Upper lobe of right lung (tissue), 1 donor: Measurements from ENCODE around the gene MALAT1. TPM values are rescaled to one million over a fixed set of nuclear protein-coding genes. Genes with fewer than 3 reads are reported as not detected.

Experiments used
- ATAC-seq: fragments of 200-7000 bp; cut with Tn5 transposase; one replicate; pipeline ENCODE4 v1.9.1; 2020; ENCODE audit warnings: mild to moderate bottlenecking, moderate library complexity
- DNase-seq: peaks from one replicate; pipeline ENCODE4 v3.0.0-alpha.2; 2020
- H3K27ac ChIP-seq: fragments of 200-600 bp; one replicate; pipeline ENCODE4 v1.8.0; 2022
- H3K27me3 ChIP-seq: fragments of 200-600 bp; one replicate; pipeline ENCODE4 v1.8.0; 2022; ENCODE audit warnings: mild to moderate bottlenecking
- H3K36me3 ChIP-seq: fragments of 200-600 bp; one replicate; pipeline ENCODE4 v1.8.0; 2022
- H3K4me1 ChIP-seq: fragments of 200-600 bp; one replicate; pipeline ENCODE4 v1.8.0; 2022
- H3K4me3 ChIP-seq: fragments of 200-600 bp; one replicate; pipeline ENCODE4 v1.8.0; 2022; ENCODE audit warnings: mild to moderate bottlenecking
- H3K9me3 ChIP-seq: fragments of 200-600 bp; one replicate; pipeline ENCODE4 v1.8.0; 2022
- intact Hi-C: fragments of 100-400 bp; cut with DNase I; formaldehyde crosslinking; loops from one replicate; pipeline ENCODE4 v1.11.0; 2022
- total RNA-seq: library from RNA; stranded (reverse); fragmentation: NEBNext Ultra II Directional; extraction: Animal tissue kit (Norgen Biotek cat#: 25700); gene quantifications from one replicate; pipeline ENCODE4 v1.2.1, GENCODE V29; 2021
- TF ChIP-seq, protein P1 (sequence below): fragments of 200-600 bp; IDR thresholded peaks from one replicate; pipeline ENCODE4 v1.8.0; 2022; ENCODE audit warnings: antibody characterized with exemption
- donor health status: DM: no; HTN: yes; CAD: no; lungs with severe emphysema.

The MALAT1 gene
- total RNA-seq, 1 donor from 2014 or later: 11,917 TPM

DNA sequence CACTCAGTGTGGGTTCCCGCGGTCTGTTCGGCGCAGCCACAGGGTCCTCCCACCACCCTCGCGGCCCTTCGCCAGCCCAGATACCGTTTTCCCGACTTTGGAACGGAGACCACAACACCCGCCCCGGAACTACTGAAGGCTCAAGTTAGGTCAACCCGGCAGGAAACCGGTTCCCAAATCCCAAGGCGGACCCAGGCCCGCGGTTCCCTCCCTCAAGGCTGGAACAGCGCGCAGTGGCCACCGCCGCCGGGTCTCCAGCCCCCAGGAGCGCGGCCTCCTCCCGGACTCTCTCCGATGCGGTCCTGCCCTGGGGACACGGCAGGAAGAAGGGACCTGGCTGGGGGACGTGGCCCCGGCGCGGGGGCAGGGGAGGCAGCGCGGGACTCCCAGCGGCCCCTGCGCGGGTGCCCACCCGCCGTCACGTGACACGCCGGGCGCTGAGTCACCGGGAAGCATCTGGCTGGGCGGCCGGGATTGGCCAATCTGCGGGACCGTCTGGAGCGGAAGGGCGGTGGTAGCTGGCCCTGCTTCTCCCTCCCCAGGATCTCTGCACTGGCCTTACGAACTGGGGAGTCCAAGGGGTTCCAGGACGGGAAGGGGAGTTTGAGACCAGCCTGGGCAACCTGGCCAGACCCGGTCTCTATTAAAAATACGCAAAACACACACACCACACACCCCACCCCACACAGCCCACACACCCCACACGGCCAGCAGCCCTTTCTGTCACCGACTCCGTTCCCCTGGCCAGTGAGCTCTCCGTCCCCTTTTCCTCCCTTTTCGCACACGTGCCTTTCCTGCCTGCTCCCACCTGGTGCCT is 21.5 kb upstream of the MALAT1 start:
- H3K9me3 ChIP-seq: no peaks in the 10 kb centered on the region
- ATAC-seq (peak; percentile 96), DNase-seq (peak; percentile 99)
- H3K27ac ChIP-seq: peak overlapping the region; percentile 99
- intact Hi-C loops: no loop called here
- H3K27me3 ChIP-seq: no peaks in the 10 kb centered on the region
- H3K36me3 ChIP-seq: no peaks in the 10 kb centered on the region
- TF ChIP-seq, protein P1, sequence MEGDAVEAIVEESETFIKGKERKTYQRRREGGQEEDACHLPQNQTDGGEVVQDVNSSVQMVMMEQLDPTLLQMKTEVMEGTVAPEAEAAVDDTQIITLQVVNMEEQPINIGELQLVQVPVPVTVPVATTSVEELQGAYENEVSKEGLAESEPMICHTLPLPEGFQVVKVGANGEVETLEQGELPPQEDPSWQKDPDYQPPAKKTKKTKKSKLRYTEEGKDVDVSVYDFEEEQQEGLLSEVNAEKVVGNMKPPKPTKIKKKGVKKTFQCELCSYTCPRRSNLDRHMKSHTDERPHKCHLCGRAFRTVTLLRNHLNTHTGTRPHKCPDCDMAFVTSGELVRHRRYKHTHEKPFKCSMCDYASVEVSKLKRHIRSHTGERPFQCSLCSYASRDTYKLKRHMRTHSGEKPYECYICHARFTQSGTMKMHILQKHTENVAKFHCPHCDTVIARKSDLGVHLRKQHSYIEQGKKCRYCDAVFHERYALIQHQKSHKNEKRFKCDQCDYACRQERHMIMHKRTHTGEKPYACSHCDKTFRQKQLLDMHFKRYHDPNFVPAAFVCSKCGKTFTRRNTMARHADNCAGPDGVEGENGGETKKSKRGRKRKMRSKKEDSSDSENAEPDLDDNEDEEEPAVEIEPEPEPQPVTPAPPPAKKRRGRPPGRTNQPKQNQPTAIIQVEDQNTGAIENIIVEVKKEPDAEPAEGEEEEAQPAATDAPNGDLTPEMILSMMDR: no peak
- H3K4me3 ChIP-seq: peak overlapping the region; percentile 73
- peaks cover 47% of the 10 kb centered on the region for H3K4me1 ChIP-seq

DNA sequence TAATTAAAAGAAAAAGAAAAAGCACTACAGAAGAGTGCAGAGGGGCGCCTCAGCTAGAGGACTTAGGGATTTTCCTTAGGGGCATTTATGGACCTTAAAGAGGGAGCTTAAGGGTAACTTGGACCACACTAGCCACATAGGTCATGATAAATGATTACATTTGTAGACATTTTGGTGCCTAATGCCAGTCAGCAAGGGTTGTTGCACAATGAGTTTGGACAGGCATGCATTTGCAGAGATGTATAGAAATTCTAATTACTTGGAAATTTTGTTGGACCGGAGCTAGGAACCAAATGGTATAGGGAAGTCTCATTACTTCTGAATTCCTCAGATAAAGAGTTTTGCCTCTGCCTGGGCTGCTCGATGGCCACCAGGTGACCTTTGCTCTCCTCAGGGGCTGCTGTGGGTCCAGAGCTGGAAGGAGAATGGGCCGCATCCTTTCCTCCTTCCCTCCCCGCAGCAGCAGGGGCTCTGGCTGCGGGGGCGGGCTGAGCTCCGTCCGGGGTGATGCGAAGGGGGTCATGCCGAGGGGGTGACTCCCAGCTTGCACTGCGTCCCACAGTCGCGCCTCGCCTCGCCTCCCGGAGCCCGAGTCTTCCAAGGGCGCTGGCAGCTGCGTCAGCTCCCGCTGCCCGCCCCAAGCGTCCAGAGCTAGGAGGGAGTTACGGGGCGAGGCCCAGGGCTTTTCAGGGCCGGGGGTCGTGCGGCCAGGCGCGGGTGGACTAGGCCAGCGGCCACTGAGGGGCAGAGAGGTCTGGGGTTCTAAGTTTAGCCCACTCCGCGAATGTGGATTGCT is 20.3 kb upstream of the MALAT1 start:
- no peak for ATAC-seq
- Histone ChIP-seq H3K9me3 (no peaks in the 10 kb centered on the region), H3K4me1 (peaks cover 40% of the 10 kb centered on the region), H3K36me3 (no peaks in the 10 kb centered on the region), H3K4me3 (peak overlapping the region; percentile 73), H3K27me3 (no peaks in the 10 kb centered on the region), H3K27ac (peak overlapping the region; percentile 99)
- intact Hi-C loops: no loop called here
- DNase-seq: peak; percentile 80
- TF ChIP-seq, protein P1: no peak

DNA sequence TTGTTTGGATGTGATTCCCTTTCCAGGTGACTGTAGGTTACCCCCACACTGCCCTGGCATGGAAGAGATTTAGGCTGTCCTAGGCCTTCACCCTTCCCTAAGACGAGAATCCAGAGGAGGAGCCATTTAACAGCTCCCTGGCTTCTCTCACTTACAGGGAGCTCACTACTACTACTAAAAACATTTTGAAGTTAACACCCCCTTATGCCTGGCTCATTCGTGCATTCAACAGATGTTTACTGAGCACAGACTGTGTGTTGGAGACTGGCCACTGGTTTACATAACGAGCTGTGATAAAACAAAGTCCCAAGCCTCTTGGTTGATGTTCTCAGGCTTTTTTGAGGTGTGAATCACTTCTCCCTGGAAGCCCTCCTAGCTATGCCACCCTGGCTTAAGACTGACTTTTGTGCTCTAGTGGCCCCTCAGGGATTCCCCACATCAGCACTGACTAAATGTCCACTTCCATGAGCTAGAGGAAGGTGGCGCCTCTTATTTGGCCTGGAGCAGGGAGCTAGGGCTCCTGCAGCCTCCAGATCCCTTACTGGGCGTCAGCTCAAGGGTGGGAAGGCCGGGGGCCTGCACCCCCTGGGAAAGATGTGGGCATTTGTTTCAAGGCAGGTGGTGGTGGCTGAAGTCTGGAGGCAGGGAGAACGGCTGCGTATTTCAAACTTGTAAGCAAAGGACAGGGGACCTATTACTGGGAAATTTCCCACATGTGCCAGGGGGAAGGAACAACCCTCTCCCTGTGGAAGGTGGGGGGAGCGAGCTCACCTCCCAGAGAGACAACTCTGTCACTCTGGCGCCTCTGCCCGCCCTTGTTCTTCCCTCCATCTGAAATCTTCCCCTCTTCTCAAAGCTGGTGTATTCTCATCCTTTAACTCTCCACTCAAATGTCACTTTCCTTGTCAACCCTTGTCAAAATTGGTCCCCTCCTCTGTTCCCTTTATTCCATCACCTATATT is 19.4 kb upstream of the MALAT1 start:
- no peaks in the 10 kb centered on the region for H3K27me3 ChIP-seq
- peak overlapping the region; percentile 99 for H3K27ac ChIP-seq
- no peaks in the 10 kb centered on the region for H3K36me3 ChIP-seq
- TF ChIP-seq, protein P1: peak; percentile 40
- intact Hi-C loops: no loop called here
- ATAC-seq: peak; percentile 2
- H3K4me1 ChIP-seq: peaks cover 40% of the 10 kb centered on the region
- DNase-seq: peak; percentile 45
- no peaks in the 10 kb centered on the region for H3K9me3 ChIP-seq
- peak overlapping the region; percentile 73 for H3K4me3 ChIP-seq

DNA sequence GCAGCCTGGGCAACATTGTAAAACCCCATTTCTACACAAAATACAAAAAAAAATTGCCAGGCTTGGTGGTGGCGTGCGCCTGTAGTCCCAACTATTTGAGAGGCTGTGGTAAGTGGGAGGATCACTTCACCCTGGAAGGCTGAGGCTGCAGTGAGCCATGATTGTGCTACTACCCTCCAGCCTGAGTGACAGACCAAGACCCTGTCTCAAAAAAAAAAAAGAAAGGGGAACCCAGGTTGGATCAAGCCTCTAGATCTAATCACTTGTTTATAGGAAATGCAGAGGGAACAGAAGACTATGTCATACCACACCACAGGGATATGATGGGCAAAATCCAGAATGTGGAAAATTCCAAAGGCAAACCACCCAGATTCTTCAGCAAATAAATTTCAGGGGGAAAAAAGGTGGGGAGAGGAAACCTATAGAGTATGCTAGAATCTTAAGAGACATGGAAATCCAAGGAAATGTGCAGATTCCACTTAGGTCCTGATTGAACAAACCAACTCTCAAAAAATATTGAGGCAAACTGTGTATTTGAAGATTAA is 16.5 kb upstream of the MALAT1 start:
- TF ChIP-seq, protein P1: no peak
- H3K4me1 ChIP-seq: peaks cover 50% of the 10 kb centered on the region
- no peak for DNase-seq
- no peaks in the 10 kb centered on the region for H3K27me3 ChIP-seq
- no peak overlapping the region for H3K27ac ChIP-seq
- no peaks in the 10 kb centered on the region for H3K9me3 ChIP-seq
- no peaks in the 10 kb centered on the region for H3K36me3 ChIP-seq
- intact Hi-C loops: no loop called here
- H3K4me3 ChIP-seq: no peak overlapping the region
- ATAC-seq: no peak

DNA sequence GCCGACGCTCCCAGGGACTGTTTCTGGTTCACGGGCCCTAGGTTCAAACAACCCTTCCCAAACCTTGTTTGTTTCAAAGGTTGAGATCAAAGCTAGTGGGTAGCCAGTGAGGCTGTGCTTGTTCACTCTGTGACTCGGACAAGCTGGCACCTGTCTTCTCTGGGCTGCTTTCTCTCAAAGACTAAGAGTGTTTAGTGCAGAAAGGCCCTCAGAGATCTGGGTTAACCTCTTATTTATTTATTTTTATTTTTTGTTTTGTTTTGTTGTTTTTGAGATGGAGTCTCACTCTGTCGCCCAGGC is 13.0 kb upstream of the MALAT1 start:
- TF ChIP-seq, protein P1: no peak
- Histone ChIP-seq H3K4me3 (no peak overlapping the region), H3K27me3 (no peaks in the 10 kb centered on the region), H3K27ac (peak overlapping the region; percentile 100), H3K9me3 (no peaks in the 10 kb centered on the region), H3K4me1 (peaks cover 58% of the 10 kb centered on the region), H3K36me3 (no peaks in the 10 kb centered on the region)
- ATAC-seq (no peak), DNase-seq (no peak)
- intact Hi-C loops: no loop called here
